CD1c-positive myeloid dendritic cell (primary cell): ENCODE measurements around the gene ABCG1.

Experiments used
- DNase-seq: peaks from one replicate; pipeline ENCODE4 v3.0.0-alpha.2; 2016; ENCODE audit errors: extremely low spot score

The ABCG1 gene

GRCh38 chr21:42232176-42232825 is 13.4 kb downstream of the ABCG1 start:
- DNase-seq, result no peak

DNA sequence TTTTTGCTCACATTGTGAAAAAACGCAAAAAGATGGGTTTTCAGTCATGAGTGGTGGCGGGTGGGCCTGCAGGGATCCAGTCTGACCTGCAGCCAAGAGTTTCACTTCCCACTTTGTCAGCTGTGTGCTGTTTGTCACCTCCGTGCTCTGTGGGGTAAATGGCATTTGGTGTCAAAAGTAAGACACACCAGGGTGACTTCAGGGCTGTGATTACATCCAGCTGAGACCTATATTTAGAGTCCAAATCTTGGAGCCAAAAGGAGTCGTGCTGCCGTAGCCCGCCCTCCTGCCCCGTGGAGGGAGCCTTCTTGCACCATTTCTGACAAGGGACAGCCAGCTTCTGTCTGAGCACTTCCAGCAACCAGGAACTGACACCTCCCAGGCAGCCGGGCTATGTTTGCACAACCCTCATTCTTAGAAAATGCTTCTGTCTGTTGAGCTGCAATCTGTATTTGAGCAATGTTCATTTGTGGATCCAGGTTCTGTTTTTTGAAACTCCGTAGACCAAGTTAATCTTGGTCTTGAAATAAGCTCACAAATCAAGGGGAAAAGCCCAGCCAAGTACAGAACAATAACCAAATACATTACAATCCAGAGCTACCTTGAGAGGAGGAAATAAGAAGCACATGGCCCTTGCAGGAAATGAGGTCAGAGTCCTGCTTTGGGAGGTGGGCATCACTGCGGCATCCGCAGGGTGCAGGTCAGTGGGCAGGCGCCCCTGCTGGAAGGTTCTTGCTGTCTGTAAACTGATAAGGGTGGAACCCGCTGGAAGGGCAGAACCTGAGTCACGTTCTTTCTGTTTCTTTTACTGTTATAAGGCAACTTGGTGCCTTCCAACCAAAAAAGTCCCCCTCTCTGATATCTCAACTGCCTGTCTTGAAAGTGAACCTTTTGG is 14.4 kb downstream of the ABCG1 start:
- peak; percentile 93 for DNase-seq

DNA sequence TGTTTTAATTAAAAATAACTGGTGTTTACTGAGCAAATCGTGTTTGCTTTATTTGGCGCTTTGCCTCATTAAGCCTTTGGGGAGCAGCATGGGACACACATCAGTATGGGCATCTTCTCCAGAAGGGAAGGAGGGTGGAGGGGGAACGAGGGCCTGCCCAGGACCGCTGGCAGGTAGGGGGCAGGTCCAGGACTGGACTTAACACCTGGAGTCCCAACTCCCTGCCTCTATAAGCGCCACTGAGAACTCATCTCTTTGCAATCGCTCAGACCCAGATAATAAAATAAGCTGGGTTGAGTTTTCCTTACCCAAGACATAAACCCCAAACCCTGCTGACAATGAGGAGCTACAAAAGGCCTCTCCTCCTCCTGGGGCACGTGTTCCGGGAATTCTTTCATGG is 15.1 kb downstream of the ABCG1 start:
- no peak for DNase-seq

DNA sequence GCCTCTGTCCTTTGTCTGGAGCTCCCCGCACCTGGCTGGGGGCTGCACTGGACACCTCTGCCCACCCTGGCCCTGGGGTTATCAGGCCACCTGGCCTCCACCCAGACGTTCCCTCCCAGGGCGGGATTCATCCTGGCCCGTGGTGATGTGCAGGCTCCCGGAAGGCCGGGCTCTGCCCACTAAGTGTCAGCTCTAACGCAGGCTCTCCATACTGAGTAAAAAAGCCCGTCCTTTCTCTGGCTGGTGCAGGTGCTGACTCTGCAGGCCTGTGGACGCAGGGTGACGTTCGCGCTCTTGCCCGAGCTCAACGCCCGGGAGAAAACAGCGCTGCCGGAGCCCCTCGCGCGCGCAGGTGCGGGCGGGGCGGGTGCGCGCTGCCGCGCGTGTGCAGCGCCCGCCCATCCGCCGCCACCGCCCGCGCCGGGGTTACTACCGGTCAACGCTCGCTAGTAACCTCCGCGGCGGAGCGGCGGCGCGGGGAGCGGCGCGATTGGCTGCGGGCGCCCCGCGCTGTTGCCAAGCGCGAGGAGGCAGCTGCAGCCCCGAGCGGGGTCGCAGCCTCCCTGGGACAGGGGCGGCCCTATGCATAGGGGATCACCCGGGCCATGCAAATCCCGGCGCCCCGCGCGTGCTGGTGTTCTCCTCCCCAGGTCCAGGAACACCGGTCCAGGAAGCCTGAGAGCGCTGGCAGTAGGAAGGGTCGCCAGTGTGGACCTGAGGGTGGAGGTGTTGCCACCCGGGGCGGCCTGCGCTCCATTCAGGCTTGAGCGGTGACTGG is 15.7 kb downstream of the ABCG1 start:
- DNase-seq, result peak; percentile 91

GRCh38 chr21:42235593-42235992 is 16.7 kb downstream of the ABCG1 start:
- DNase-seq, result no peak

DNA sequence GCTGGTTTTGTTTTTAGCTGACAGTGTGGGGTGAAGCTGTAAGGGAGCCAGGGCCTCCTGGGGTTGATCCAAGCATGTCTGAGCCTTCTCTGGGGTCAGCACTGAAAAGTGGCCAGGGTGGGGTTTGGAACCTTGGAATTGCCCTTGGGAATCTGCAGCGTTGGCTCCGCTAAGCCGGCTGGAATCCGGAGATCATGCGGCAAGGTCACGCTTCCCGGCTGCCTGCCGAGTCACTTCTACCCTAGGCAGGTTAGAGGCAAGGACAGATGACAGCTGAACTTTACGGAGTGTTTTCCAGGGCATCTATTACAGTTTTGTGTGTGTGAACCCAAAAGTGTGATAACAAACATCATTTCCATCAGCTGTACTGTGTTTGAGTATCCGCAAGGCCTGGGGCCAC is 17.1 kb downstream of the ABCG1 start:
- DNase-seq, result no peak

- DNase-seq, result peak; percentile 26
Measured at GRCh38 chr21:42236693-42237092, 17.8 kb downstream of the ABCG1 start.

DNA sequence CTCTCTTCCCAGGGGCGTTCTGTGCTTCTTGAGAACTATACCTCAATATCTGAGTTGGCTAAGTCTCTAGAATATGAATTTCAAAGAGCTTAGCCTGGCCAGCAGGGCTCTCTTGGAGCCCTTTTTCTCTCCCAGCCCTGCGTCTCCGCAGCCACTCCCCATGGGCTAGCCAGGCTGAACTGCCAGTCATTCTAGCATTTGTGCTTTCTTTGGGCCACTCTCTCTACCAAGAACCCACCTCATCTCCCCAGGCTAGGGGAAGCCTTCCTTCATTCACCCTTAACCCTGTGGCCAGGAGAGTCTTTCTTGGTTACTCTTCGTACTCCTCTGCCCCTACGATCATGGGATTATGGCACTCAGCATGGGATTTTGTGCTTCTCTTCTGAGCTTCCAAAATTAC is 18.2 kb downstream of the ABCG1 start:
- no peak for DNase-seq

DNA sequence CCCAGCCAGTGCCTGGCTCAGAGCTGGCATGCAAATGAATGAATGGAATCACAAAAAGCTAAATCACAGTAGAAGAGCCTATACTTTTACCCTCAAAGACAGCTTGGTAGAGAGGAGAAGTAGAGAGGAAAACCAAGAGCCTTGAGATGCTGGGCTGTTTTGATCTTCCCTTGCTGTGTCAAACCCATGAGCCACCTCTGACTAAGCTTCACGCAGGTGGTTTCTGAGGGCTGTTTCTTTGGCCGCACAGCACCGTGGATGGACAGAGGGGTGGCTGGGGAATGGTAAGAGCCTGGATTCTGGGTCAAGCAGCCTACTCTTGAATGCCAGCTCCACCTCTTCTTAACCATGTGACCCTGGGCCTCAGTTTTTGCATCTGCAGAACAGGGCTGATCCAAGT is 18.6 kb downstream of the ABCG1 start:
- no peak for DNase-seq

DNA sequence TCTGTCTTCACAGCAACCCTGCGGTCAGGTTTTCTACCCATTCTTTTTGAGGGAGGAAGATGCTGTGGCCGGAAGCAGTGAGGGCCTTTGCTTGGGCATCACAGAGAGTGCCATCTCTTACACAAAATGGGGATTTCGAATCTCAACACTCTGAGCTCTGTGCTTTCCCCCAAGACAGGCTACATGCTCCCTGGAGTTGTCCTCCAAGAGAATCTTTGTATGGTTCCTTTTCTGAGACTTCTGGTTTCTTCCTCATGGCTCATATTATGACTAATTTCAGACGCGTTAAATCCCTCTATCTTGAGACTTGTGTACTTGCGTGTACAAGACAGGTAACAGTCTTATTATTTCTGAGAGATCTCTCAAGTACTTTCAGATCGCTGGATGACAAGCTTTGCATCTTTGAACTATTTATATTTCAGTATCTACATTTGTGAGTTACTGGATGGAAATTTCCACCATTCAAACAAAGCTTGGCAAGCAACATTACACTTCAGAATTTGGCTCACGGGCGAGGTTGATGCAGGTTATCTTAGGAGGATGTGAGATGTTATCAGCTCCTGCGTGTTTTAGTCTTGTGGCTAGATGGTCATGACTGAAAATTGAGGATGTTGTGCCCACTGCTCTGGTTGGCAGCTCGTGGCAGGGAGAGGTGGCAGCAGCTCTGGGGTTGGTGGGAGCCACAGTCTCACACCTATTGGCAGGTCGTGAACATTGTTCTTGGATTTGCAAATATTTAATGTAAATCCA is 19.4 kb downstream of the ABCG1 start:
- peak; percentile 55 for DNase-seq

DNA sequence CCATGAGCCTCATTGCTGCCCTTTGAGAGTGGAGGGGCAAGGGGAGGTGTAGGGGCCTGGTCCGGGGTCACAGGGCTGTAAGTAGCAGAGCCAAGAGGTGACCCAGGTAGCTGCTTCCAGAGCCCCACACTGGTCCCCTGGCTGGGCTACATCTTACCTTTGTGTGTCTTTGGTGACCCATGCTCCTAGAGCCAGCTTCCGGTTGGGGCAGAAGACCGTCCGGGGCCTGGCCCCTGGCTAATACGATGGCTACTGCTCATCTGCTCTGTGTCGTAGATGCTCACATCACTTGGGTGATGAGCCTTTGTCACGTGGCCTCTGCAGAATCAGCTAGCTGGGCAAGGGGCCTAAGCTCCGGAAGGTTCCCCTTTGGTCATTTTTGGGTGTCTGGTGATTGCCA is 20.6 kb downstream of the ABCG1 start:
- DNase-seq, result no peak

DNA sequence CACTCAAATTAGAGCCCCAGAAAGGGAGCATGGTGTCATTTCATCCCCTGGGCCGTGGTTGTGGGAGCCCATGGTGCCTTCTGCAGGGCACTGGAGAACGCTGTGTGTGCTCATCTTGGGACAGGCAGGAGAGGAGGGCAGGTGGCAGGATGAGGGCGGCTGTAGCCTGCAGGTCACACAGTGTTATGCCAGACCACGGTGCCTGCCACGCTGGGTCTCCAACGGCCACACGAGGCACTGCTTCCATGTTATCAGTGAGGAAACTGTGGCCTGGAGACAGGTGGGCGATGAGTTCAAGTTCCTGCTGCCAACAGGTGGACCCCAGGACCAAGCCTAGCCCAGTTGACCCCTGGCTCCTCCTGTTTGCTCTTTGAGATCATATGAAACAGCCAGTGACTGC is 21.0 kb downstream of the ABCG1 start:
- no peak for DNase-seq

DNA sequence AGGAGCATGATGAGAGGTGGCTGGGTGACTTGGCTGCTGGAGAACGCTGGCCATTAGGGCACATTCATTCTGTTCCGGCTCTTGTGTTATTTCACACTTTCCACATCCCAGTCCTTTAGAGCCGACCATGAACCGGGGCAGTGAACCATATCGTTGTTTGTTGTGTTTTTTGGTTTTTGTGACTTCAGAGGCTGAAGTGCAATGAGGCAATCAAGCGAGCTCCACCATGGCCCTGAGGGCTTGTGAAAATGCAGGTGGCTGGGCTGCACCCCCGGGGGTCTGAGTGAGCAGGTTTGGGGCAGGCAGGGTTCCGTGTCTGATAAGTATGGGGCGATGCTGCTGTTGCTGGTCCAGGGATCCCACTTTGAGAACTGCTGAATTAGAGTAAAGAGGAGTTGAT is 23.7 kb downstream of the ABCG1 start:
- DNase-seq, result no peak

- no peak for DNase-seq
Measured at GRCh38 chr21:42243026-42243425, 24.1 kb downstream of the ABCG1 start.

DNA sequence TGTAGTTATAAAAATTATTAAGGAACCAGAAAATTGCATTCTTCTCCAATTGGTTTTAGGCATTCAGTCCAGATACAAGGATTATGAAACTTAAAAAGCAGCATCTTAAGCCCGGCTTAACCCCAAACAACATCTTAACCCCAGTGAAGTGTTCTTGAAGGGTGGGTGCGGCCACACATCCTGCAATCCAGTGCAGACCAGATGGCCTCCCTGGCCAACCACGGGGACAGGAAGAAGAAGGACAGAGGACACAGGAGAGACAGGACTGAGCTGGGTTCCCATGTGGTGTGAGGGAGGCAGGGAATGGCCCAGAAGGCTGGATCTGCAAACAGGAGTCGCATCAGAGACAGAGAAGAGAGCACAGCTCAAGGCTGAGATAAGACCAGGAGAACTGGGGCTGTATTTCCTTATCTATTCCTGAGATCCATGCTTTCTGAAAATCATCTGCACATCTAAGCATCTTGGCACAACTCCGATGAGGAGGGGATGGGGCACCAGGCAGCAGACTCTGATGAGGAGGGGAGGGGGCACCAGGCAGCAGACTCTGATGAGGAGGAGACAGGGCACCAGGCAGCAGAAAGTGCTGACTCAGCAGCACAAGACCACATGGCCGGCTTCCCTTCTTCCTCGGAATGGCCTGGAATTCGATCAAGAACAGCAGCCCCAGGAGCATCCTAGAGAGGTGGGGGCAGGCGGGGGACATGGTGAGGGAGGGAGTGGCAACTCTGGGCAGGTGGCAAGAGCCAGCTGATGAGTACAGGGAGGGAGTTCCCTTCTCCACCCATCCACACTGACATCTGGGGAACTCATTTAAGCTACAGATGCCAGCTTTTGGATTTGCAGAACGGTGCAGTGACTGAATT is 26.6 kb downstream of the ABCG1 start:
- no peak for DNase-seq

DNA sequence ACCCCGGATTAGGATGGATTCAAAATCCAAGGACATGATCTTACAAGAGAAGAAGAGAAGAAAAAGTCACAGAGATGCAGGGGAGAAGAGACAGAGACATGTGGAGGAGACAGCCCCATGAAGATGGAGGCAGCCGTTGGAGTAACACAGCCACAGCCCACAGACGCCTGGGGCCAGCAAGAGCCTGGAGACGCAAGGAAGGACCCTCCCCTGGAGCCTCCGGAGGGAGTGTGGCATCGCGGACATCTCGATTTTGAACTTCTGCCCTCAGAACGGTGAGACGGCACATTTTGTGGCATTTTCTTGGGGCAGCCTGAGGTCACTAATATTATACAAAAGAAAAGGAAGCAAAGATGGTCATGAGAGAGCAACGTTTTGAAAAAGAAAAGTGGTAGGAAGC is 28.8 kb downstream of the ABCG1 start:
- DNase-seq, result no peak

GRCh38 chr21:42248241-42248640 is 29.3 kb downstream of the ABCG1 start:
- DNase-seq, result no peak

GRCh38 chr21:42248783-42249597 is 30.1 kb downstream of the ABCG1 start:
- peak; percentile 82 for DNase-seq

GRCh38 chr21:42250422-42251403 is 31.8 kb downstream of the ABCG1 start:
- peak; percentile 32 for DNase-seq
